GM19043 (cell line): ENCODE measurements around the gene NRG2.

Source experiments
- ATAC-seq: cut with Tn5 transposase; IDR thresholded peaks from one replicate; pipeline ENCODE4 v1.9.1; 2021; ENCODE audit warnings: low read depth; ENCODE audit not compliant: unreplicated experiment

The NRG2 gene

GRCh38 chr5:140014751-140015150, 28.3 kb downstream of the NRG2 start:
- ATAC-seq = no peak

GRCh38 chr5:140013536-140013935, 29.6 kb downstream of the NRG2 start:
- no peak for ATAC-seq

DNA sequence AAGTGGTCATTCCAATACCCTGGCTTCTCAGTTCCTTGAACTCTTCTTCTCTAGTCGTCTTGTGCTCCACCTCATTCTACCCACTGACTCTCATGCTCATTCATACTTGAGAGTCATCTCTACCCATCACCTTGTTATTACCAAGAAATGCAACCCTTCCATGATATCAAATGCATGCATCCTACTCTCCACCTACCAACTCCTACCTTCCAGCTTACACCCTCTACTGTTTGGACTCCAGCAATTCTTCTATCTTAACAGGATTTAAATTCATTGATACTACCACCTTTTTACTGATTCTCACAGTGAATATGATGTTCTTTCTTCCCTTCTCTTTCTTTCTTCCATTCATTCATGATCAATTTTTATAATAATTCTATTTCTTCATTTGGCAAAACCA, 30.7 kb downstream of the NRG2 start:
- no peak for ATAC-seq

DNA sequence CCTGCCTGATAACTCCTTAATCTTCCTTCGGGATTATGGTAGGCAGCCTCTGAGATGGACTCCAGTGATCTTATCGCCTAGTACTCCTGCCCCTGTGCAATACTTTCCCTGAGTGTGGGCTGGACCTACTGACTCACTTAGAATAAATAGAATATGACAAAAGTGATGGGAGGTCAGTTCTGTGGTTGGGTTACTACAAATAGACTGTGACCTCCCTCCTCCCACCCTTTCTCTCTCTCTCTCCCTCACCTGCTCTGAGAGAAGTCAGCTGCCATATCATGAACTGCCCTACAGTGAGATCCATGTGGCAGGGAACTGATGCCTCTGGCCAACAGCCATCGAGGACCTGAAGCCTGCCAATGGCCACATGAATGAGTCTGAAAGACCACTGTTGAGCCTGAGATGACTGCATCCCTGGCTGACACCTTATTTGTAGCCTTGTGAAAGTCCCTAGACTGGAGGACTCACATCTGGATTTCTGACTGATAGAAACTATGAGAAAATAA, 31.7 kb downstream of the NRG2 start:
- ATAC-seq = no peak

- no peak for ATAC-seq
These were observed 32.3 kb downstream of the NRG2 start for GRCh38 chr5:140010798-140011197.

DNA sequence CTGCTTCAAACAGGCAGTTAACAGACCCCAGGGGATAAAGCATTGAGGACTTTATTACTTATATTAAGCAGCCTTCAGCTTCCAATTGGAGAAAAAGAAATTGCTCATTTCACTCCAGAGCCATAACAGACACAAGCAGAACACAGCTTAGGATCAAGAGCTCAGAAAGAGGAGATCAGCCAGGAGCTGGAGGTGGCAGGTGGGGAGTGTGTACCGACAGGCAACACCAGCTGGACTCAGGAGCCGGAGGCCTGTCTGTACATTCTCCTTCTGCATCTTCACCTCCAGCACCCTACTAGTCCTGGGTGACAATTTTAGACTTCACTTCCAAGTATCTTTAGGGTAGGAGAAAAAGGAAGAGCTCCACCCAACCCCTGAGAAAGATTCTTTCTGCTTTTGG, 35.8 kb downstream of the NRG2 start:
- ATAC-seq = no peak

DNA sequence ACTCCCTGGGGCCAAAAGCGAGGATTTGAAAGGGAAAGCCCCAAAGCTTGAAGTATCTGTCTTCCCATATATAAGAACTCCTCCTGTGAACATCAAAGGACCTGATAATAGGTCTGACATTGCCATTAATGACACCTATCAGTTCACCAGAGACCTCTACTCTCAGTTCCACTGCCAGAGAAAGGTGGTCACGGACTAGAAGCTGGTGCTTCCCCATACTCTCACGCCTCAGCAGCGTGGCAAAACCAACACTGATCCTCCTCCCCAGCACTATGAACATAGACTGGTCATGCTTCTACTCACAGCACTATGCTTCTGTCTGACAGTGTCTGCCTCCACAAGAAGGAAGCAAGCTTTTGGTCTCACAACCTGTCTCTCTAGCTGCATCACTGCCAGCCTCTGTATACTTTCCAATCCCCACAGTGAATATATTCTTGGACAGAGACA, 37.9 kb downstream of the NRG2 start:
- peak; percentile 97 for ATAC-seq

DNA sequence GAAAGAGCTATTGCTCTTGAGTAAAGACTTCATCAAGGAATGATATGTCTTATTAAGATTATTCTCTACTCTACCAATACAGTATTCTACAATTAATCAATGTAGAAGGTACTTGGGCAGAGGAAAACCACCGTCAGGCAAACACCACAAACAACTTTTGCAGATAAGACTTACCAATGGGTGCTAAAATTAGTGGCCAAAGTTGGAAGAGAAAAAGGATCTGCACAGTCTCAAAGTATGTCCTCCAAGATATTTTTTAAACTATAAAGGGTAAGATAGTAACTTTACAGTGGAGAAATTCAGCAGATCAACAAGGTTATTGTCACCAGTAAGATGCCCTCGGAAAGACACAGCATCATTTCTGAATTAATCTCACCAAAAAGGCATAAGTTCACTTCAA, 38.9 kb downstream of the NRG2 start:
- ATAC-seq = no peak

GRCh38 chr5:140003519-140003918, 39.6 kb downstream of the NRG2 start:
- no peak for ATAC-seq

DNA sequence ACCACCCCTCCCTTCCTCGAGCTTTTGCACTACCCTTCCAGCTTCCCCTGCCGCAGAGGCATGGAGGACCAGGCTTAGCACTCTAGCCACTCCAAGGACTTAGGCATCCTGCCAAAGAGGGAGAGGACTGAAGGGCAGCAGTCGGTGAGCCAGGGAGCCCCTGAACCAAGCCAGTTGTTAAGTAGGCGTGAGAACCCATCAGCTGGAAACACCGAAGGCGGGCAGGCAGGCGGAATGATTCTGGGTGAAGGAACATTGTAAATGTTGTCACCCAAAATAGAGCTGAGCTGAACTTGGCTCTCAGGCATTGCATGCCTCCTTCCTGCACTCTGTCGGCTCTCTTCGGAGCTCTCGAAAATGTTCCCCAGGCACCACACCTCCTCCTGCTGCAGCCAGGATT, 42.8 kb downstream of the NRG2 start:
- no peak for ATAC-seq

GRCh38 chr5:139998837-139999236, 44.3 kb downstream of the NRG2 start:
- ATAC-seq = no peak

- no peak for ATAC-seq
These were observed 45.8 kb downstream of the NRG2 start for GRCh38 chr5:139997276-139997675.

- ATAC-seq = no peak
These were observed 47.2 kb downstream of the NRG2 start for GRCh38 chr5:139995929-139996328.

- ATAC-seq = no peak
These were observed 48.9 kb downstream of the NRG2 start for GRCh38 chr5:139994234-139994633.

- ATAC-seq = no peak
These were observed 57.4 kb downstream of the NRG2 start for GRCh38 chr5:139985733-139986132.

GRCh38 chr5:139985290-139985689, 57.8 kb downstream of the NRG2 start:
- ATAC-seq = no peak

DNA sequence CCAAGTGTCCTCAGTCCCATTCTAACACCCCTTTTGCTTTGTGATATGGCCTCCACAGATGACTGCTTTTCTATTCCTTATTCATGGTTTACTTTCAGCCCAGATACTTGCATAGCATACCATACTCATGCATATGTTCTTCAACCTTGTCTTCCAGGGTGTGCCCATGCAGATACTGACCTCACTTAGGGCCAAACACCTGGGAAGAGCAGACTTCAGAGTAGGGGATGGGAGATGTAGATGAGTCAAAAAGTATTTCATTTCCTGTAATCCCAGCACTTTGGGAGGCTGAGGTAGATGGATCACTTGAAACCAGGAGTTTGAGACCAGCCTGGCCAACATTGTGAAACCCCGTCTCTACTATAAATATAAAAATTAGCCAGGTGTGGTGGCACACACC, 58.3 kb downstream of the NRG2 start:
- ATAC-seq = no peak

DNA sequence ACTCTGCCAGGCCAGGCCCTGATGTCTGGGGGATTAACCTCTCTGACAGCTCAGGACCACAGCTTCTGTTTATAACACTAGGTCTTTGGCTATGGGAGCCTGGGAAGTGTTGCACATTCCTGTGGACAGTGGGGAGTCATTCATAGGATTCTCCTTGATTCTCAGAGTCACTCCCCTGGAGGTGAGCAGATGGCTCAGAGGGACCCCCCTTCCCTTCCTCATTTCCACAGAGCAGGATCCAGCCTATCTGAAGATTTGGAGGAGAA, 60.2 kb downstream of the NRG2 start:
- no peak for ATAC-seq

GRCh38 chr5:139982157-139982974, 60.7 kb downstream of the NRG2 start:
- ATAC-seq = no peak

- no peak for ATAC-seq
These were observed 62.3 kb downstream of the NRG2 start for GRCh38 chr5:139980765-139981164.

DNA sequence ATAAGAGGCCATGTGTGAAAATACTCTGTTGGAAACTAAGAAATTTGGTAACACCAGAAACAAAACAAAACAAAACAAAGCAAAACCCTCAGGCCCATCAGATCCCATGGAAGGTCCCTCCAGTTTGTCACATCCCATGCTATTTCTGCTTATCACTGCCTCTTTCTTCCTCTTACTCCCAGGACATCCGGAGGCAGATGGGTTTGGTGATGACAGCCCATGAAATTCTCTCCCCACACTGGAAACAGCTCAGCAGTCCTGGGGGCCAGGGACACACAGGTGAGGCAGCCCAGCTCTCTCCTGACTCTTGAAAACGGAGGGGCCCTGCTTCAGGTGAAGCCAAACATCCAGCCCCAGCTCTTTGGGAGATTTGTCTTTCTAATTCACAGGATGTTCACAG, 63.2 kb downstream of the NRG2 start:
- no peak for ATAC-seq

DNA sequence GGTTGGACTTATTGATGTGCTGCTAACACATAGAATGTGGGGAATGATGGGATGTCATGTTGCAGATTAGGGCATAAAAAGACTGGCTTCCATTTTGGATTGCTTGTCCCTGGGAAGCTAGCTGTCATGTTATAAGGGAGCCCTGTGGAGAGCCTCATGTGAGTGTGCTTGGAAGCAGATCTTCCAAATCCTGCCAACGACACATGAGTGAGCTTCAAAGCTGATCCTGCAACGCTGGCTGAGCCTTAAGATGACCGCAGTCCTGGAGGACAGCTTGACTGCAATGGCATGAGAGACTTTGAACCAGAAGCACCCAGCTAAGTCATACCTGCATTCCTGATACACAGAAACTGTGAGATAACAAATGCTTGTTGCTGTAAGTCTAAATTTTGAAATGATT, 63.6 kb downstream of the NRG2 start:
- ATAC-seq = no peak

DNA sequence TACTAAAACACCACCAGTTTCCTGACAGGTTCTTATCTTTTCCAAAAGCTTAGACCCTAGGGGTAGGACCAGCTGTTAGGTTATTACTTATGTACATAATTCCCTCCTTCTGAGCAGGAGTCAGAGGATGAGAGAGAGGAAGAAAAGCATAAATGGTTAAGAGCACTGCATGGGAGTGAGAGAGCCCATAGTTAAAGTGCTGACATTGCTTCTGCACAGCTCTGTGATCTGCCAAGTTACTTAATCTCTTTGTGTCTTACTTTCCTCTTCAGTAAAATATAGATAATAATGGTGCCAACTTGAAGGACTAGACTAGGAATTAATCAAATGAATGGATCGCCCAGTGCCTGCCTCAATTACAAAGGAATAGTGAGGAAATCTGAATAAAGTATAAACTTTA, 66.4 kb downstream of the NRG2 start:
- ATAC-seq = no peak
